Sigmoid colon (tissue), 4 donors: Measurements from ENCODE around the gene DAPK1.

ENCODE experiments used
- EP300 ChIP-seq, 4 donors: sonication (generic); formaldehyde crosslinking; IDR thresholded peaks; one replicate each; pipeline ENCODE4 v1.6.1; 2017; ENCODE audit warnings: antibody characterized with exemption in 4 of 4
- POLR2A ChIP-seq, 2 donors: fragments of 450-650 bp; IDR thresholded peaks; one replicate each; pipeline ENCODE4 v1.6.1; 2016; ENCODE audit warnings: antibody characterized with exemption in 2 of 2, mild to moderate bottlenecking in 2 of 2, moderate library complexity in 2 of 2
- TF ChIP-seq, protein P1 (sequence below), 4 experiments: fragments of 450-650 bp in 3 of 4; fragments of 200-600 bp in 1 of 4; IDR thresholded peaks; one replicate each; pipeline ENCODE4 v1.5.1; 2016 to 2019; ENCODE audit warnings: antibody characterized with exemption in 4 of 4, mild to moderate bottlenecking in 3 of 4, moderate library complexity in 2 of 4

- TF ChIP-seq, protein P1, sequence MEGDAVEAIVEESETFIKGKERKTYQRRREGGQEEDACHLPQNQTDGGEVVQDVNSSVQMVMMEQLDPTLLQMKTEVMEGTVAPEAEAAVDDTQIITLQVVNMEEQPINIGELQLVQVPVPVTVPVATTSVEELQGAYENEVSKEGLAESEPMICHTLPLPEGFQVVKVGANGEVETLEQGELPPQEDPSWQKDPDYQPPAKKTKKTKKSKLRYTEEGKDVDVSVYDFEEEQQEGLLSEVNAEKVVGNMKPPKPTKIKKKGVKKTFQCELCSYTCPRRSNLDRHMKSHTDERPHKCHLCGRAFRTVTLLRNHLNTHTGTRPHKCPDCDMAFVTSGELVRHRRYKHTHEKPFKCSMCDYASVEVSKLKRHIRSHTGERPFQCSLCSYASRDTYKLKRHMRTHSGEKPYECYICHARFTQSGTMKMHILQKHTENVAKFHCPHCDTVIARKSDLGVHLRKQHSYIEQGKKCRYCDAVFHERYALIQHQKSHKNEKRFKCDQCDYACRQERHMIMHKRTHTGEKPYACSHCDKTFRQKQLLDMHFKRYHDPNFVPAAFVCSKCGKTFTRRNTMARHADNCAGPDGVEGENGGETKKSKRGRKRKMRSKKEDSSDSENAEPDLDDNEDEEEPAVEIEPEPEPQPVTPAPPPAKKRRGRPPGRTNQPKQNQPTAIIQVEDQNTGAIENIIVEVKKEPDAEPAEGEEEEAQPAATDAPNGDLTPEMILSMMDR (IDR thresholded peaks at IDR 0.05), result no peak
- no peak for TF ChIP-seq EP300 (IDR thresholded peaks at IDR 0.05)
- no peak for TF ChIP-seq POLR2A (IDR thresholded peaks at IDR 0.05)
These were observed 248.5 kb downstream of the DAPK1 start for GRCh38 chr9:87746186-87746585.
